Esophagus squamous epithelium (tissue), 4 donors: Measurements from ENCODE around the gene MVB12B.

ENCODE experiments used
- POLR2A ChIP-seq, 4 donors: fragments of 450-650 bp; IDR thresholded peaks; one replicate each; pipeline ENCODE4 v1.6.1; 2017; ENCODE audit warnings: antibody characterized with exemption in 4 of 4, mild to moderate bottlenecking in 4 of 4, moderate library complexity in 3 of 4
- TF ChIP-seq, protein P1 (sequence below), 6 experiments: fragments of 450-650 bp in 4 of 6; fragments of 200-600 bp in 2 of 6; sonication (generic) in 2 of 6; IDR thresholded peaks; one replicate each; pipeline ENCODE4 v1.5.1; 2016 to 2019; ENCODE audit warnings: antibody characterized with exemption in 6 of 6, mild to moderate bottlenecking in 4 of 6, moderate library complexity in 4 of 6

DNA sequence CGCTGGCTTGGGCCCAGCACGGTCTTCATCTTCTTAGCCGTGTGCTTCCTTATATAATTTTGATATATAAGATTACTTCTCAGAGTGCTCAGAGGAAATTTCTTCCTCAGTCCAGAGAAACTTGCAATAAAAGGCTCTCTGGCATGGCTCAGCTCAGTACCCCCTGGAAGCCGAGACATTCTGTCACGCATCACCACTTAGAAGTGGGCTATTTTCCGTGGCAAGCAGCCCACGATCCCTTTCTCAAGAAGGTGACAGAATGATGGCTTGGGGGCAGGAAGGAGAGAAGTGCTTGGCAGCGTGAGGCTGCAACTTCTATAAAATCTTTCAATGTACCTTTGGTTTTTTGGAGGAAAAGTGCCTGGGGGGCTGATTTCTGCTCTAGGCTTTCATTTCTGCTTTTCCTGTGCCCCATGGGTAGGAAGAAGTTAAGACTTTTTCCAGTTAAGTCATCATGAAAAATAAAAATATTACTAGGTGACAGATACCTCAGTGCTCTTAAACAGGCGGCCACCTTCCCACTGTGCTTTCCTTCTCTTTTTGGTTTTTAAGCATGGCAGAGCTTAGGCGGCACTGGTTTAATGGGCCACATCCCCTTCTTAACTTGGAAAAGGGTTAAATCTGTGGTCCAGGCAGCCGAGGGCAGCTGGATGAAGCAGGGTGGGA lies 104.6 kb downstream of the MVB12B start:
- TF ChIP-seq, protein P1, sequence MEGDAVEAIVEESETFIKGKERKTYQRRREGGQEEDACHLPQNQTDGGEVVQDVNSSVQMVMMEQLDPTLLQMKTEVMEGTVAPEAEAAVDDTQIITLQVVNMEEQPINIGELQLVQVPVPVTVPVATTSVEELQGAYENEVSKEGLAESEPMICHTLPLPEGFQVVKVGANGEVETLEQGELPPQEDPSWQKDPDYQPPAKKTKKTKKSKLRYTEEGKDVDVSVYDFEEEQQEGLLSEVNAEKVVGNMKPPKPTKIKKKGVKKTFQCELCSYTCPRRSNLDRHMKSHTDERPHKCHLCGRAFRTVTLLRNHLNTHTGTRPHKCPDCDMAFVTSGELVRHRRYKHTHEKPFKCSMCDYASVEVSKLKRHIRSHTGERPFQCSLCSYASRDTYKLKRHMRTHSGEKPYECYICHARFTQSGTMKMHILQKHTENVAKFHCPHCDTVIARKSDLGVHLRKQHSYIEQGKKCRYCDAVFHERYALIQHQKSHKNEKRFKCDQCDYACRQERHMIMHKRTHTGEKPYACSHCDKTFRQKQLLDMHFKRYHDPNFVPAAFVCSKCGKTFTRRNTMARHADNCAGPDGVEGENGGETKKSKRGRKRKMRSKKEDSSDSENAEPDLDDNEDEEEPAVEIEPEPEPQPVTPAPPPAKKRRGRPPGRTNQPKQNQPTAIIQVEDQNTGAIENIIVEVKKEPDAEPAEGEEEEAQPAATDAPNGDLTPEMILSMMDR (IDR thresholded peaks at IDR 0.05) = no peak
- no peak for TF ChIP-seq POLR2A (IDR thresholded peaks at IDR 0.05)
